Measurements from ENCODE around the gene SPI1.

SPI1 gene

GRCh38 chr11:47403571-47403970 lies 25.2 kb upstream of the SPI1 start:
- H3K4me1 ChIP-seq (ENCODE audit: insufficient read depth, poor library complexity, severe bottlenecking) = no peaks in the 10 kb centered on the region

GRCh38 chr11:47403135-47403534 lies 24.8 kb upstream of the SPI1 start:
- Histone ChIP-seq H3K36me3 (ENCODE audit: low read depth) (no peaks in the 10 kb centered on the region), H3K4me3 (ENCODE audit: severe bottlenecking) (no peak overlapping the region), H3K4me1 (ENCODE audit: insufficient read depth, poor library complexity, severe bottlenecking) (no peaks in the 10 kb centered on the region), H3K27me3 (ENCODE audit: insufficient read depth, poor library complexity, severe bottlenecking) (no peaks in the 10 kb centered on the region), H3K9me3 (ENCODE audit: severe bottlenecking) (no peaks in the 10 kb centered on the region), H3K27ac (ENCODE audit: poor library complexity, severe bottlenecking) (no peak overlapping the region)
- ATAC-seq (ENCODE audit: low read depth) (no peak), DNase-seq (ENCODE audit: low spot score) (no peak)
- no peak for TF ChIP-seq CTCF (IDR thresholded peaks at IDR 0.05; ENCODE audit: poor library complexity, severe bottlenecking)

More at GRCh38 chr11:47403571-47403970, 25.2 kb upstream of the SPI1 start:
- no peak for ATAC-seq (ENCODE audit: low read depth)
- TF ChIP-seq CTCF (IDR thresholded peaks at IDR 0.05; ENCODE audit: poor library complexity, severe bottlenecking) = no peak
- H3K36me3 ChIP-seq (ENCODE audit: low read depth) = no peaks in the 10 kb centered on the region
- no peak overlapping the region for H3K27ac ChIP-seq (ENCODE audit: poor library complexity, severe bottlenecking)
- no peak overlapping the region for H3K4me3 ChIP-seq (ENCODE audit: severe bottlenecking)
- H3K27me3 ChIP-seq (ENCODE audit: insufficient read depth, poor library complexity, severe bottlenecking) = no peaks in the 10 kb centered on the region
- no peaks in the 10 kb centered on the region for H3K9me3 ChIP-seq (ENCODE audit: severe bottlenecking)
- DNase-seq (ENCODE audit: low spot score) = no peak

GRCh38 chr11:47400768-47401279 lies 22.5 kb upstream of the SPI1 start:
- Histone ChIP-seq H3K36me3 (ENCODE audit: low read depth) (no peaks in the 10 kb centered on the region), H3K4me3 (ENCODE audit: severe bottlenecking) (no peak overlapping the region), H3K27me3 (ENCODE audit: insufficient read depth, poor library complexity, severe bottlenecking) (no peaks in the 10 kb centered on the region), H3K9me3 (ENCODE audit: severe bottlenecking) (no peaks in the 10 kb centered on the region), H3K4me1 (ENCODE audit: insufficient read depth, poor library complexity, severe bottlenecking) (no peaks in the 10 kb centered on the region), H3K27ac (ENCODE audit: poor library complexity, severe bottlenecking) (no peak overlapping the region)
- ATAC-seq (ENCODE audit: low read depth) (peak; percentile 33; the same call in 2 of the 3 replicates), DNase-seq (ENCODE audit: low spot score) (no peak)
- TF ChIP-seq CTCF (IDR thresholded peaks at IDR 0.05; ENCODE audit: poor library complexity, severe bottlenecking) = no peak

- H3K9me3 ChIP-seq (ENCODE audit: severe bottlenecking) = no peaks in the 10 kb centered on the region
- DNase-seq (ENCODE audit: low spot score) (no peak), ATAC-seq (ENCODE audit: low read depth) (peak; percentile 48)
- H3K36me3 ChIP-seq (ENCODE audit: low read depth) = no peaks in the 10 kb centered on the region
- H3K4me1 ChIP-seq (ENCODE audit: insufficient read depth, poor library complexity, severe bottlenecking) = no peaks in the 10 kb centered on the region
- TF ChIP-seq CTCF (IDR thresholded peaks at IDR 0.05; ENCODE audit: poor library complexity, severe bottlenecking) = no peak
- no peaks in the 10 kb centered on the region for H3K27me3 ChIP-seq (ENCODE audit: insufficient read depth, poor library complexity, severe bottlenecking)
- H3K4me3 ChIP-seq (ENCODE audit: severe bottlenecking) = peak overlapping the region; percentile 13
- H3K27ac ChIP-seq (ENCODE audit: poor library complexity, severe bottlenecking) = no peak overlapping the region
Measured at GRCh38 chr11:47399860-47400767, 21.8 kb upstream of the SPI1 start.

- no peak overlapping the region for H3K4me3 ChIP-seq (ENCODE audit: severe bottlenecking)
- DNase-seq (ENCODE audit: low spot score) = no peak
- H3K36me3 ChIP-seq (ENCODE audit: low read depth) = no peaks in the 10 kb centered on the region
- ATAC-seq (ENCODE audit: low read depth) = no peak
- H3K27me3 ChIP-seq (ENCODE audit: insufficient read depth, poor library complexity, severe bottlenecking) = no peaks in the 10 kb centered on the region
- no peak overlapping the region for H3K27ac ChIP-seq (ENCODE audit: poor library complexity, severe bottlenecking)
- no peaks in the 10 kb centered on the region for H3K4me1 ChIP-seq (ENCODE audit: insufficient read depth, poor library complexity, severe bottlenecking)
- H3K9me3 ChIP-seq (ENCODE audit: severe bottlenecking) = no peaks in the 10 kb centered on the region
- TF ChIP-seq CTCF (IDR thresholded peaks at IDR 0.05; ENCODE audit: poor library complexity, severe bottlenecking) = no peak
Measured at GRCh38 chr11:47398551-47398950, 20.2 kb upstream of the SPI1 start.

All from RWPE2 (cell line).